NCI-H446 treated with DMSO at 0.1 percent for 48 hours (cell line): ENCODE data around the gene ZNF845.
"Not testable (repeated sequence)": the region's sequence is repeated elsewhere in the genome, so short reads cannot be mapped to it uniquely, and the experiment has no call there.

Experiments
- DNase-seq: peaks from one replicate; lab custom pipeline; 2025; lab: John Stamatoyannopoulos, UW

The ZNF845 gene

DNA sequence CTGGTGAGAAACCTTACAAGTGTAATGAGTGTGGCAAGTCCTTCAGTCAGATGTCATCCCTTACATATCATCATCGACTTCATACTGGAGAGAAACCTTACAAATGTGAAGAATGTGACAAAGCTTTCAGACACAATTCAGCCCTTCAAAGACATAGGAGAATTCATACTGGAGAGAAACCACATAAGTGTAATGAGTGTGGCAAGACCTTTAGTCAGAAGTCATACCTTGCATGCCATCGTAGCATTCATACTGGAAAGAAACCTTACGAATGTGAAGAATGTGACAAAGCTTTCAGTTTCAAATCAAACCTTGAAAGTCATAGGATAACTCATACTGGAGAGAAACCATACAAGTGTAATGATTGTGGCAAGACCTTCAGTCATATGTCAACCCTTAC, 47.8 kb downstream of the ZNF845 start:
- DNase-seq = no peak

DNA sequence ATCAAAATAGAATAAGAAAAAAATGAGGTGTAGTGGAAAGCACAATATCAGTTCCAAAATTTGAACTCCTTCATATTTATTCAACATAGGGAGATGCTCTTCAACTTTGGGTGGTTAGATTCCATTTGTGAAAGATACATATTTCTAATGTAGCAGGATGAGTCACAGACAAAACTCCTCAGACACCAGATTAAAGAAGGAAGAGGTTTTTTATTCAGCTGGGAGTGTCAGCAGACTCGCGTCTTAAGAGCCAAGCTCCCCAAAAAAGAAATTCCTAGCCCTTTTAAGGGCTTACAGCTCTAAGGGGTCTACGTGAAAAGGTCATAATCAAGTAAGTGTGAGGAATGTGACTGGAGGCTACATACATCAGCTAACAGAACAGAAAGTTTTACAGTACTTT, 54.6 kb downstream of the ZNF845 start:
- no peak for DNase-seq

DNA sequence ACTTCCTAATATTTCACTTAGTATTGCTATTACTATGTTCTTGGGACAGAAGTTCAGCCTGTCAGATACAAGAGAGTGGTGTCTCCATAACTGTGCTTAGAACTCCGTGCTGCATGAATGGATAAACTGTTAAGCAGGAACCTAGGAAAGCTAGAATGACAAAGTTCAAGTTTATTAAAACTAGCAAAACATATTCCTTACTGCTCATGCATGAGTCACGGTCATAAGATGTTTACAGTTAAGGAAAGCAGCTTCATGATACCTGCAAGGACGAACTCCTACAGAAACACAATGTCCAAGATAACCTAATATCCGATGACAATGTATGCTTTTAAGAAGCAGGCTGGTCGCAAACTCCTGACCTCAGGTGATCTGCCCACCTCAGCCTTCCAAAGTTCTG, 55.4 kb downstream of the ZNF845 start:
- DNase-seq = no peak

DNA sequence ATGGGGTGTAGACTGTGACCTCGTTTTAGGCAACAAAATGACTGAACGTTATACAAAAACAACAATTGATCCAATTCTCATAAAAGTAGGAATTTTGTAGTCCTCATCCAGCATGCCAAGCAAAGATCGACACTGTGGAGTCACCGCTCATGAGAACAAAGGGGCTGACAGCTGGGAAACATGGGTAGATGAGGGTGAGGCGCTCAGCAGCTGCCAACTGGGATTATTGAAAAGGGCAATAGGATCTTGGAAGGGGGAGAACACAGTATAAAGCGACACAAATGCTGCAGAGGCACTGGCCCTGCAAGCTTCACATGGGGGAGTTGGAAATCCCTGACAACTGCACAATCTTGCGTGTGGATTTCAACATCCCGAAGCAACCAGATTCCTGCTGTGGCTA, 56.0 kb downstream of the ZNF845 start:
- DNase-seq = no peak

DNA sequence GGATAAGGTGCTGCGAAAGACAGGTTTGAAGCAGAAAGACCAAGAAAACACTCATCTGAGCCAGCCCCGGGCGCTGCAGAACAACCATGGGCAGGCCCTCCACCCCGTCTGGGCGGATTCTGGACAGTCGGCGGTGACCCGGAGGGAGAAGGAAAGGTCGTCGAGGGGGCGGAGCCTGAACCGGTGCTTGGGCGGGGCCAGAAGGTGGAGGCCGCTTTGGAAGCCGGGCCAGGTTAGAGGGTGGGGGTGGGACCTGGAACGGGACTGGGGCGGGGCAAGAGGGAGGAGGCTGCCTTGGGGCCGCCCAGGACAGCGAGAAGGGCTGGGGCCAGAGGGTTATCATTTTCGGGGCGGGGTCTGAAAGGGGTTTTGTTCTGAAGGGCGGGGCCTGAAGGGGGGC, 56.4 kb downstream of the ZNF845 start:
- no peak for DNase-seq

DNA sequence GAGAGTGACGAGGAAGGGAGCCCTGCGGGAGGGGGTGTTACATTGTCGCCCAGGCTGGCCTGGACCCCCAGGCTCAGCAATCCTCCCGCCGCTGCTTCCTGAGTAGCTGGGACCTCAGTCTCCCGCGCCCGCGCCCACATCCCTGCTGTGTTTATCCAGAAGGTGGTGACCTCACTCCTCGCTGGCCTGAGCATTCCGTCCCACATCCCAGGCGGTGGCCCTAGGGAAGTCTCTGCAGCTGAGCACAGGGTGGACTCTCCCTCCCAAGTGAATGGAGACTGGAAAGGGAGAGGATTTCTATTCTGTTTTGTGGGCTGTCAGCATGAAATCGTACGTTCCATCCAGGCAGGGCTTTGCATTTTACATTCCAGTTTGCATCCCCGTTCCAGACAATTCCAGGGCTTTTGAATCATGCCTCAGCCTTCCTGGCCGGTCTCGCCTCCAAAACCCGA, 61.0 kb downstream of the ZNF845 start:
- no peak for DNase-seq

DNA sequence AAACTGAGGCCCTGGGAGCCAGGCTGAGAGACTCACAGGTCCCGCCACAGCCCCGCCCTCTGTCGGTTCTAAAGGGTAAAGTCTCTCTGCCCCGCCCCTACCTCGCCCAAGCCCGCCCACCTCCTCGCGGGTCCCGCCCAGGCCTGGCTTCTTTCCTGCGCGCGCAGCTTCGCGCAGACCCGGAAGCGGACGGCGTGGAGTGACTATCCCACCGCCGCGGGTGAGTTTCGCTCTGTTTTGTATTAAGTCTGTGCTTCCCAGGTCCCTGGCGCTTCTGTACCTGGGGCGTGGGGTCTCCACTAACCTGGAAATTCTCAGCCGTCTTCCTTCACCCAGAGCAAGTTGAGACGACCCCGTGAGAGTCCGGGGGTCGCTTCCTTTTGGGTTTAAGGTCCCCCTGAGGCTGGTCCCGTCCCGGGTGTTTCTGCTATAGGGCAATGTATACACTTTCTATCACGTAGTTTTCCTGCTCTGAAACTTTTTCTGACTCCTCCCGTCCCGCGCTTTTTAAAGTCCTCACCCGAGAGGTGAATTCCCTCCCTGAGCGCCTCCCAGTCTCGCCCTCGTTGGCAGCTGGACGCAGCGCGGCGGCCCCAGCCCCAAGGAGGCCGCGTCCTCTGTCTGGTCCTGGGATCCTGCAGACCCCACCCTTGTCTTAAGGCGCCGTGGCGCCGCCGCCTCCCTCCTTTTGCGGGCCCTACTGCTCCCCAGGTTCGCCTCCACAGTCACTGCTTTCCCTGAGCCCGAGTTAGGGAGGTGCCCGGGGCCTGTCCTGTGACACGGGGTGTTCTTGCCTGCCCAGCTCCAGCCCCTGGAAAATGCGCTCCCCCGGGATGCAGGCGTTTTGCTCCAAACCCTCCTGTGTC, 61.7 kb downstream of the ZNF845 start, which contains the start of gene ZNF765:
ZNF765 (plus strand) TSS at position 176 of the 866 bp plus-strand sequence. CDS start 2,867 bp downstream, outside the sequence.
- DNase-seq = peak; percentile 65

DNA sequence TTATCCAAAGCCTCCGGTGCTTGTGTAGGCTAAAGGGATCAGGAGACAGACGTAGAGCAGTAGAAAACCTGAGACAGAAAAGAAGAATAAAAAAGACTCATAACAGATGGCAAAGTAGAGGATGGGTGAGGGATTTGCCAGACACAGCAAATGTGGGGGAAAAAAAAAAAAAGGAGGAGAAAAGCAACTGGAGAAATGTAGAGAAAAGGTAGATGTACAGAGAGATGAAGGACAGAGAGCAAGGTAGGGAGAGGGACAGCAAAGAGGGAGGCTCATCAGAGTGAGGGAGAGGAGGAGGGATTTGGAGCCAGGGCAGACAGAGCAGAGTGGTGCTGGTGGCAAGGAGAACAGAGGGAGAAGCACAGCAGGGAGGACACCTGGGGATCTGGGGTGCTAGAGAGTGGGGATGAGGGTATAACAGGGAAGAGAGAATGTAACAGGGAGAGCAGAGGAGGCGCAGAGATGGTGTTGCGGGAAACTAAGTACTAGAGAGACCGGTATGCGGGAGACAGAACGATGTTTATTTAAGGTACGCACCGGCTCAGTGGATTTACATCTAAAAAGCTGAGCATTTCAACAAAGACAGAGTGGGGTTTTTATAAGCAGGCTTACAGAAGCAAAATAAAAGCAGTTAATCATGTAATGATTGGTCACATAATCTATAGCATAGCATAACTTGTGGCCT, 62.4 kb downstream of the ZNF845 start:
- not testable (repeated sequence) for DNase-seq

DNA sequence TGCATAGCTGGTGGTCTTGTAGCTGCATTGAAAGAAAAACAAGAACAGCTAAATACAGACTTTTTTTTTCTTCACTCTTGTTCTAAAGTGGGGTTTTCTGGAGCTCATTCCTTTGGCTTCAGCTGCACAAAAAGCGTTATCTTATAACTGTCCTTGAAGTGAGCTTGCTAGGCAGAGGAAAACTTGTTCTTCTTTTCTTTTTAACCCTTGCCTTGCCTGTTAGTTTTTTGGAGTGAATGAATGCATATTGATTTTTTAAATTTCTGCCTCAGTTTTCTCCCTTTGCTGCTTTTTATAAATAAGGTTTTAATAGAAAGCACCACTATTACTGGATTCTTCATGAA, 62.9 kb downstream of the ZNF845 start:
- no peak for DNase-seq

DNA sequence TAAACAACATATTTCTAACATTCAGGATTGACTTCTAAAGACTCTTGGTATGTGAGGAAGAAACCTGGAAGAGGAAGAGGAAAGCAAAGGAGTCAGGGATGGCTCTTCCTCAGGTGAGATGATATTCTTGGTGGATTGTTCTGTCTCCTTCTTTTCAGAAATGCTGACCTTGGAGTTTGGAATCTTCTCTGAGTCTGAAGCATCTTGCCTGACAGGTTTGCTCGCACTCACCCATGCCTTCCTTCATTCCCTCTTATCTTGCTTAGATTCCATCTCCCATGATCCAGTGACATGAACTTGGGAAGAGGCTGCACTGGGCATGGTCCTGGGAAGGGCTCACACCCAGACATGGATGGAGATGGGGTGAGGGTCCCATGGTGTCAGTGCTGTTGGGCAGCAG, 64.4 kb downstream of the ZNF845 start:
- not testable (repeated sequence) for DNase-seq
